NB4 (cell line): ENCODE measurements around the gene SUPV3L1.

Experiments used
- CTCF ChIP-seq: IDR thresholded peaks from one replicate; pipeline ENCODE4 v1.5.1; 2012; ENCODE audit warnings: low read depth, low read length
- MAX ChIP-seq: IDR thresholded peaks from 2 replicates; pipeline ENCODE4 v1.6.1; 2011; ENCODE audit warnings: low read depth, low read length
- MYC ChIP-seq: IDR thresholded peaks from 2 replicates; pipeline ENCODE4 v1.6.1; 2011; ENCODE audit warnings: low read depth, low read length
- POLR2A ChIP-seq: IDR thresholded peaks from 2 replicates; pipeline ENCODE4 v1.6.1; 2011; ENCODE audit warnings: mild to moderate bottlenecking; ENCODE audit not compliant: insufficient read length; ENCODE audit errors: extremely low read depth

GRCh38 chr10:69180525-69181204, 631 bp downstream of the SUPV3L1 start:
- TF ChIP-seq CTCF (no peak), POLR2A (no peak), MYC (0 out of 2 replicates have a peak, but pooled peaks have one; percentile 47), MAX (0 out of 2 replicates have a peak, but pooled peaks have one; percentile 18)
